NCI-H524 (cell line): Measurements from ENCODE around the gene POLR2J.
"Not testable (repeated sequence)": the region's sequence is repeated elsewhere in the genome, so short reads cannot be mapped to it uniquely, and the experiment has no call there.

Experiments
- DNase-seq, 2 experiments: peaks; one replicate each; lab custom pipeline; 2025; lab: John Stamatoyannopoulos, UW

POLR2J gene

DNA sequence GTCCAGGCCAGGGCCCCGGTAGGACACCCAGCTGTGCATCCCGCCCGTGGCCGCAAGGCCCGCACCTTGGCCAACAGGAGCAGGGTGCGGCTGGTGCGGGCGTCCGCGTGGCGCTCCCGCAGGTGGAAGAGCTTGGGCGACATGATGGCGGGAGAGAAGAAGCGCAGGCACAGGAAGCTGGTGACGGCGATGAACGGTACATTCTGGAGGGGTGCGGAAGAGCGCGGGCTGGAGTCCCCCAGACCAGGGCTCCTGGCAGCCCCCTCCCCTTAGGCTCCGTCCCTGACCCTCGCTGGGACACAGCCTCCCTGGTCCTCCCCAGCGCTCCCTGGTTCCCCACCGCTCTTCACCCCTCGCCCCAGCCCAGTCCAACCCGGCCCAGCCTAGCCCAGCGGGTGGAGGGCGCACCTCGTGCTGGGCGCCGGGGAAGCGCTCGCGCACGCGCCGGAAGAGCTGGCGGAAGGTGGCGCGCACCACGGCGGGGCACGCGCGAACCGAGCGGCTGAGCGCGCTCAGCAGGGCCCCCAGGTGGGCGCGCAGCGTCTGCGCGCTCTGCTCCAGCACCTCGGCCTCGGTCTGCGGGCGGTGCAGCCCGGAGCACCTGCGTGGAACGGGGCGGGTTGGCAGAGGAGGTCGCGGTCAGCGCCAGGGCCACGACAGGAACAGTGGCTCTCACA lies 15.9 kb upstream of the POLR2J start:
- not testable (repeated sequence) for DNase-seq

DNA sequence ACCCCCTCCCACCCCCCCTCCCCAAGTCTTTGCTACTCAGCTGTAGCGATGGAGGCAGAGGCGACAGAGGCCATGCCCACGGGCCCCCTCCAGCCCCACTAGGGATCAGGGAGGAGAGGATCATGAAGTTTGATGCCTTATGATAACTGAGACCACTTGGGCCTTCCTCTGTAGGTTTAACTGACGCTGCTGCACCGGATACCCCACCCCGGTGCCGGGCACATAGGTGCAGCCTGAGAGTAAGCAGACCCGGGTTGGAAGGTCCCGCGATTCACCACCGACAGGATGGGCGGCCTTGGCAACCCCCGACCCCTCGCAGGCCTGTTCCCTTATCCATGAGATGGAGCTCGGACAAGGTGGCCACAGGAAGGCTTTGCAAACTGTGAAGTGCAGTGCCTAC lies 15.3 kb upstream of the POLR2J start:
- not testable (repeated sequence) for DNase-seq

DNA sequence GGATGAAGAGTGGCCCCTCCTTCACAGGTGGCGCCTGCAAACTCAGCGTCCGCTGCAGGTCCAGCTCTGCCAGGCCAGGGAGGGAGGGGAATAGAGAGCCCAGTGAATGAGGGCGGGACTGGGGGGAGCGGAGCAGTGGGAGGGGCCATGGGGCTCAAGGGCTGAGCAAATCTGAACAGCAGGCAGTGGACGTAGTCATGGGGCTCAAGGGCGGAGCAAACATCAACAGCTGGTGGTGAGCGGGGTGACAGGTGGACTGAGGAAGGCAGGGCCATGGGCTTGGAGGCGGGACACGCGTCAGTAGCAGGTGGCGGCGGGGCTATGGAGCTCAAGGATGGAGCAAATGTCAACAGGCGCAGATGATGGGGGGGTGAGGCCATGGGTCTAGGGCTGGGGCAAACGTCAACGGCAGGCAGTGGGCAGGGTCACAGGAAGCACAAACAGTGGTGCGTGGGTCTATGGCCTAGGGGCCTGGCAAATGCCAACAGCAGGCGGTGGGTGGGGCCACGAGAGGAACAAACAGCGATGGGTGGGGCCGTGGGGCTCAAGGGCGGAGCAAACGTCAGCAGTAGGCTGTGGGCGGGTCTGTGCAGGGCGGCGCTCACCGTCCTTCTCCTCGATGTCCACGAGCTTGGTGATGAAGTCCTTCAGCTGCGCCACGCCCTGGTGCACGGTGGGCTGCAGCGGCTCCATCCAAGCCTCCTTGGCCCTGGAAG lies 14.7 kb upstream of the POLR2J start:
- DNase-seq: not testable (repeated sequence)

DNA sequence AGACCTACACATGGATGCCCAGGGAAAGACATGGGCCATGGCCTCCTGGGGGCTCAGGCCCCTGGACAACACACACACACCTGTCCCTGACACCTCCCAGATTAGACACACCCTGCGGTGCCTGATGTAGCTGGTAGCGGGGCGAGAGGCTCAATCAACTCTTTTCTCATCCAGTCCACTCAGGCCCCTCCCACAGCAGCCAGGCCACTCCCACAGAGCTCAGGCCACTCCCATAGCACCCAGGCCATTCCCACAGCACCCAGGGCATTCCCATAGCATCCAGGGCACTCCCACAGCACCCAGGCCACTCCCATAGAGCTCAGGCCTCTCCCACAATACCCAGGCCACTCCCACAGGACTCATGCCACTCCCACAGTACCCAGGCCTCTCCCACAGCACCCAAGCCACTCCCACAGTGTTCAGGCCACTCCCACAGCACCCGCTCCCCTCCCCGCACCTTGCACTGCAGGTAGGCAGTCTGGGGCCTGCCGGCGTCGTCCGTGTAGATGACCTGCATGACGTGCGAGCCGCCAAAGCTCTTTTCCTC lies 11.9 kb upstream of the POLR2J start:
- not testable (repeated sequence) for DNase-seq

DNA sequence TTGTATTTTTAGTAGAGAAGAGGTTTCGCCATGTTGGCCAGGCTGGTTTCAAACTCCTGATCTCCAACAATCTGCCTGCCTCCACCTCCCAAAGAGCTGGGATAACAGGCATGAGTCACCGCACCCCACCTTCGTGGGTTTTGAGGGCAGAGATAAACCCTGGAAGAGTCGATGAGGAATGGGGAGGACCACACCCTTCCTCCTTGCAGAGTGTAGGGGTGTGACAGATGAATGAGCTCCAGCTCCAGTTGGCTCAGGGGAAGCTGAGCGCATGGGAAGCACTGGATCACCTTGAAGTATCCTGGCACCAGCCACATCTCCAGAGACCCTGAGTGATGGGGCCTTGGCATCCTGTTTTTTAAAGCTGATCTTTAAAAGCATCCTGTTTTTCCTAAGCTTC lies 5.6 kb upstream of the POLR2J start:
- DNase-seq: not testable (repeated sequence)

DNA sequence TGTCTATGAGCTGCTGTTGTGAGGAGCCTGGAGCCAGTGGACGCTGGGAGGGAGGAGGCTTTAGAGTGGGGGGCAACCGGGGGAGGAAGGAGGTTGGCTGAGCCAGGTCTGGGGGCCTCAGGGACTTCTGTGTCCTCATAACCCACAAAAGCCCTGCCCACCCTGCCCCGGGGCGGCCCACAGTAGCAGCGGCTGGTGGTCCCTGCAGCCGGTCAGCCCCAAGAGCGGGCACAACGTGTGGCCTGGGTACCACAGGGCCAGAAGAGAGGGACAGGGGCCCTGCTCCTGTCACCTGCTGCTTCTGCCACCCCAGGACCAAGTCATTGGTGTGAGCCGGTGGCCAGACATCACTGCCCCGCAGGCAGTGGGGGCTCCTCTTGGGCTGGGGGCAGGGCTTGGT lies 3.2 kb upstream of the POLR2J start:
- not testable (repeated sequence) for DNase-seq

DNA sequence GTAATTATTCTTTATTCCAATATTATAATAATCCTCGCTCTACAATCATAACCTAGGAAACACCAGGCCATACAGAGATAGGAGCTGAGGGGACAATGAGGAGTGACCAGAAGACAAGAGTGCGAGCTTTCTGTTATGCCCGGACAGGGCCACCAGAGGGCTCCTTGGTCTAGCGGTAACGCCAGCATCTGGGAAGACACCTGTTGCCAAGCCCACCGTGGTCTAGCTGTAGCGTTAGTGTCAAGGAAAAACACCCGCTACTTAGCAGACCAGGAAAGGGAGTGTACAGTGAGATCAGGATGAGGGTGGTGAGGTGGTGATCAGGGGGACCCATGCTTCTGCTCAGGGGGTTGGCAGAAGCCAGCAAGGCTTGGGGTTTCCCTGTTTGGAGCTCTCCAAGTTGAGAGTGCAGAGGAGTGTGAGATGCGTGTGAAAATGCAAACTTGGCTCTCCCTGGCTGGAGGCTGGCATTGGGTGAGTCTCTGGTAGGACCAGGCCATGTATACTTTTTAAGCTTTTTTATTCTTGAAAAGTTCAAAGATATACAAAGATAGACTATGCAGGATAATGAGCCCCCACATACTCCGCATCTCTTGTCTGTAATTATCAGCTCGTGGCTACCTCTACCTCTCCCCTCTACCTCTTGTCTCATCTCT lies 1.4 kb upstream of the POLR2J start:
- DNase-seq: not testable (repeated sequence)

DNA sequence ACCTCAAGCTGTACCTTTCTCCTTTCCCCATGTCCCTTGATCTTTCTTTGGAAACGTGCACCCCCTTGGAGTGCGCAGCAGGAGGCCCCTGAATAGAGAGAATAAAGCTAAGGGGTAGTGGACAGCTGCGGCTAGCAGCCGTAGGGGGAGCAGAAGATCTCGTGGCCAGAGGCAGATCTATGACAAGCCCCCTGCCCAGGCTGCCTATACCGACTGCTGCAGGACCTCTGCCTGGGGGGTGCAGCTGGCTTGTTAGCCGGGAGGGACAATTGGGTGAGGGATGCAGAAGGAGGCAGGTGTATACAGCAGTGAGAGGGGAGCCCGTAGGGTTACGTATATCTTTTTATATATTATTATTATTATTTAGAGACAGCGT lies 475 bp upstream of the POLR2J start:
- DNase-seq: not testable (repeated sequence)

DNA sequence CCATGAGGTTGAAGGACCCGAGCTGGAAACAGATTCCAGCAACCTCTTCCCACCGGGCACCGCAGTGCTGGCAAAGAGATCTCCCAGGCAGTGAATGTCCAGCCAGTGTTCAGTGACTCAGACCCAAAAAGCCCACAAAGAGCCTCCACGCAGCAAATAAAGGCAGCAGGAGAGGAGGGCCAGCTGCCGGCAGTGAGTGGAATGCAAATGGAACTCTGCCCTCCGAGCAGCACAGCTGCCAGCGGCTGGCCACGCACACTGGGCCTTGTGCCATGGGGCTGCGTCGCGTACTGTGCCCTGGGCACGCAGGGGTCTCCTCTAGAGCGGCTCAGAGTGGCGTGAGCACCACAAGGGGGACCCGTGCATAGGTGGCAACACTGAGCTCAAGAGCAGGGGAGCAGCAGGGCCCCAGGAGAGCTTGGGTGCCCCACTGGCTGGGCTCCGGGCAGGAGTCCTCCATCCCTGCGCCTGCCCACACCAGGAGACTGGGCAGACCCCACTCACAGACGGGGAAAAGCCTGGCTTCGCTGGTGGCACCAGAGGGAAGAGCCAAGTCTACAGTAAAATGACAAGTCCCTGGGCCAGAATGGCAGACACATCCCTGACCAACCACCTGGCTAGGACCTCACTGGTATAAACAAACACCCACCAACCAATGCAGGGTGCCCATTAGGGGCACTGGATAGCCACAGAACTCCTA lies 3.8 kb downstream of the POLR2J start:
- DNase-seq: not testable (repeated sequence)

DNA sequence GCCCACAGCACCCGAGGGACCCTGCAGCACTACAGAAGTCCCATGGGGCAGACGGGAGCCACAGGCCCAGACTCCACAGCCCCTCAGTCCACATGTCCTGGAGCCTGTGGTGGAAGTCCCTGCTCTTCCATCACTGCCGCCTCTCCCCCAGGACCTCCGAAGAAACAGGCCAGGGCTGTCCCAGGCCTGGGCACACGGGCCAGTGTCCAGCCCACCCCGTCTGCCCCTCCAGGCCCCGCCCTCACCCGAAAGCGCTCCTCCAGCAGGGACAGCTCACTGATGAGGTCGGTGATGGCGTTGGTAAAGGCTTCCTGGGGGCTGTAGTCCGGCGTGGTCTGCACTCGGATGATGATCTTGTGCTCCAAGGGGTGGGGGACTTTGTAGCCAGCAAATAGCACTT lies 4.6 kb downstream of the POLR2J start:
- not testable (repeated sequence) for DNase-seq

DNA sequence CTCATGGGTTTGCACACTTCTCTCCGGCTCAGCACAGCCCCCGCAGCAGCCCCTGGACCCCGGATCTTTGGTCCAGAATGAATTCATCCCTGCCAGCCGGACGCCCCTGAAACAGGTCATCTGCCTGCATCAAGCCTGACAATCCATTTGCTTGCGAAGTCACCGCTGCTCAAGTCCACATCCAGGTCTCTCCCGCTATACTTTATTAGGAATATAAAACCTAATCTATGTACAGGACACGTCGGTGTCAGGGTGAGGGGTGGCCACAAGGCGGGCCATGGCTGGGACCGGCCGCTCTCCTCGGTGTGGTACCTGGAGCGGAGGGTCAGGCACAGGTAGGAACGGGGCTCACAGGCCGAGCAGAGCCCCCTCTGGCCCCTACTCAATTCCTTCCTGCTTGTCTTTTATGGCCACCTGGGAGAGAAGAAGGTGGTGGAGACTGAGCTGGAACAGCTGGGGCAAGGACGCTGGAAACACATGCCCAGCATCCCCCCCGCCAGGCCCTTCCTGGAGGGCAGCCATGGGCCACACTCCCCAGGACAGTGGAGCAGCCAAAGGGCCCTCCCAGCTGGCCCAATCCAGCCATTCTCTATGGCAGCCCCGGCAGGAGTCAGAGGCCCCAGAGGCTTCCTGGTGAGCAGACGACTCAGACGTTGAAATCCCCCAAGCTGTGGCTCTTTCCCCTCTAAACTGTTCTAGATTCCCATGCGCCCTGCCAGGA lies 5.3 kb downstream of the POLR2J start:
- no peak for DNase-seq

DNA sequence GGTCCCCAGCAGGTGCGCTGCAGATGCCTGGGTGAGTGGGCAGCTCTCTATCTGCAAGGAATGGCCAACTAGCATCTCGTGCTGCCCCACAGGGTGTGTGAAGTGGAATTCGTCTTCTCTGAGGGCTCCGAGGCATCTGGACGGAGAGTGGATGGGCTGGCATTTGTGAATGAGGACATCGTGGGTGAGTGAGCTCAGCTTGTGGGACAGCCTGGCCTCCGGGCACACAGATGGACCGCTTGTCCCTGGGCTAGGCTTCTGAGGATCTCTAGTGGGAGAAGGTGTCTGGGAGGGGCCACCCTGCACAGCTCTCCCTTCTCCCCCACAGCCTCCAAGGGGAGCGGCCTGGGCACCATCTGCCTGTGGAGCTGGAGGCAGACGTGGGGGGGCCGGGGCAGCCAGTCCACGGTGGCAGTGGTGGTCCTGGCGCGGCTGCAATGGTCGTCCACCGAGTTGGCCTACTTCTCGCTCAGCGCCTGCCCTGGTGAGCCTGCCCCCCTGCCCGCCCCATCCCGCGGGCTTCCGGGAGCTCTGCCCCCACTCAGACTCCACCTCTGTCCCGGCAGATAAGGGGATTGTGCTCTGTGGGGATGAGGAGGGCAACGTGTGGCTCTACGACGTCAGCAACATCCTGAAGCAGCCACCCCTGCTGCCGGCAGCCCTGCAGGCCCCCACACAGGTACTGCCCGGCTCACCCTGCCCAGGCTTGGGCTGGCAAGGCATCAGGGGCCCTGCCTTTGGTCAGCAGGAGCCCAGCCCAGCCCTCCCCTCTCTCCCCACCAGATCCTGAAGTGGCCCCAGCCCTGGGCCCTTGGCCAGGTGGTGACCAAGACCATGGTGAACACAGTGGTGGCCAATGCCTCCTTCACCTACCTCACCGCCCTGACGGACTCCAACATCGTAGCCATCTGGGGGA lies 6.3 kb downstream of the POLR2J start:
- no peak for DNase-seq

DNA sequence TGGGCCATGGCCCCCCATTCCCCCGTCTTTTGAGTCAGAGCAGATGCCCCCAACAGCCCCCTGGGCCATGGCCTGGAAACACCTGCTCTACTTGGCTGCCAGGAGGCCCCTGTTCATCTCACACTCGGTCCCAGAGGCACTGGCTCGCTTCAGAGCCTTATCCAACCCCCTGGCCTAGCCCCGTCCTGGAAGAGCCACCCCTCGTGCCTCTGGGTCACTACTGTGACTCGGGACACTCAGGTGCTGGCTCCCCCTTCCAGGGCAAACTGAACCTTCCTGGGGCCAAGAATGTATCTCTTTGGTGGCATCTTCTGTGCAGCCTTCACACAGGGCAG lies 7.0 kb downstream of the POLR2J start:
- DNase-seq: no peak

DNA sequence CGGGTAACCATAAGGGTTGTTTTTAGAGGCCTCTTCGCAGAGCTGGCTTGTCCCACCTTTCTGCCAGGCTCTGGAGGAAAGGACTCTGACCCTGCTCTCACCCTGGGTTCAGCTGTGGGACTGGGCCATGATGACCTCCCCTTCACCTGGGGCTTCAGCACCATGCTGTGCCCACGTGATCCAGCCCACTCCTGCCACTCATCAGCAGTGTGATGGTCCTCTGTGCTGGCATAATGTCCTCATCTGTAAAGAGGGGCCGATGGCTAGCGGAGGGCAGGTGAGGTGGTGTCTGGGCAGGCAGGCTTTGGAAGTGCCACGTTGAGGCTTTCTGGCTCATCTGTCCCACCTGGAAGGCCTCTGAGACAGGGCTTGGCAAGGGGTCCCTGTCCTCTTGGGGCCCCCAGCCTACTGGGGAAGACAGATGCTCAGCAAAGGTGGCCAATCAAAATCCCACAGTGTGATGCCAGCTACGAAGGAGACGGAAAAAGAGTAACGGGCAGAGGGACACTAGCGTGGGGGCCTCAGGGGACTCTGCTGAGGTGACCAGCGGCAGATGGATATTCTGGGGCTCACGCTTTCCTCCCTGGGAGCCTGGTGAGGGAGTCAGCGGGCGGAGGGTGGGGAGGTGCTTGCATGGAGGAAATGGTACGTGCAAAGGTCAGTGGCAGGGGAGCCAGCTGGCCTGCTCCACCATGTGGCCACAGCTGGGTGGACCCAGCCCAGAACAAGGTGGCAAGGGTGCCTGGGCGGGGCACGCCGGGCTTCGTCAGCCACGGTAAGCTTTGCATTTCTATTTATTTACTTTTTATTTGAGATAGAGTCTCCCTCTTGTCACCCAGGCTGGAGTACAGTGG lies 8.5 kb downstream of the POLR2J start:
- no peak for DNase-seq

DNA sequence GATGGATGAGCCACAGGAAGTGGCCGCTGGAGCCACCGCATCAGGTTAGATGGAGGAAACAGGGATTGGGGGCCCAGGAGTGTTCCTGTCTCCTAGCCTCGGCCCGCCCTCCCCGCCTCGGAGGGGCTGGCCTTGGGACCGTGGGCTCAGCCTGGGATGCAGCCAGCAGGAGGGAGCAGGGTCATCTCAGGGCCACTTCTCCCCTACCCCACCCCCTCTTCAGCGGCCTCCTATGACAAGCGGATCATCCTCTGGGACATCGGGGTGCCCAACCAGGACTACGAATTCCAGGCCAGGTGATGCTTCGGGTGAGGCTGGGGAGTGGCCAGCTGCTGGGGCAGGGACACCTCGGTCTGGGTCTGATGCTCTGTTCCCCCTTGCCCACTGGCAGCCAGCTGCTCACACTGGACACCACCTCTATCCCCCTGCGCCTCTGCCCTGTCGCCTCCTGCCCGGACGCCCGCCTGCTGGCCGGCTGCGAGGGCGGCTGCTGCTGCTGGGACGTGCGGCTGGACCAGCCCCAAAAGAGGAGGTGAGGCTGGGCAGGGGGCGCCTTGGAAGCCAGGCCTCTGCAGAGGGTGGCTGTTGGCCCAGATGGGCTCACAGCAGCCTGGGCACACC lies 9.3 kb downstream of the POLR2J start:
- DNase-seq: no peak

DNA sequence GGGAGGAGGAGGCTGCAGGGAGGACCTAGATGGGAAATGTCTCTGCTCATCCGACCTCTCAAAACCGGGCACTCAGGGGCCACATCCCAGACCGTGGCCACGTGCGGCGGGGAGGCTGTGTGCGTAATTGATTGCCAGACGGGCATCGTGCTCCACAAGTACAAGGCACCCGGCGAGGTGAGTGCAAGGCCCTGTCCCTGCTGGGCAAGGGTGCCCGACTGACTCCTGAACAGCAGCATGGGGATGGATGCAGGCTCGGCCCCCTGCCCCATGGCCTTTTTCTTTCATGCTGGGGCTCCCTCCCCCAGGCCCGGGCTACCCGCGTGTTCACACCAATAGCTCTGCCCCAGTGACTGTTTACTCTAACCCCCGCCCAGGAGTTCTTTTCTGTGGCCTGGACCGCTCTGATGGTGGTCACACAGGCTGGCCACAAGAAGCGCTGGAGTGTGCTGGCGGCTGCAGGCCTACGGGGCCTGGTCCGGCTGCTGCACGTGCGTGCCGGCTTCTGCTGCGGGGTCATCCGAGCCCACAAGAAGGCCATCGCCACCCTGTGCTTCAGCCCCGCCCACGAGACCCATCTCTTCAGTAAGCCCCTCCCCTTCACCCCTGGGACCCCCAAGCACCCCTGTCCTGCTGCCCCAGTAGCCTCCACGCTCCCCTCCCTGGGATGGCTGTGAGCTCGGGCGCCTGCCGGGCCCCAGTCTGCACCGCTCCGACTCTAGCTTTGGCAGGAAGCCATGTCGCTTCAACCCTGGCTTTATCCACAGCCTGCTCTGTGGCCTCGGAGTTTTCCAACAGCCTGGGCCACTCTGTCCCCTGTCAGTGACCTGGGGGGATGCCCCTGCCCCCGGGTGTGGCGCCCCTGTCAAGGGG lies 10.0 kb downstream of the POLR2J start:
- DNase-seq: no peak

DNA sequence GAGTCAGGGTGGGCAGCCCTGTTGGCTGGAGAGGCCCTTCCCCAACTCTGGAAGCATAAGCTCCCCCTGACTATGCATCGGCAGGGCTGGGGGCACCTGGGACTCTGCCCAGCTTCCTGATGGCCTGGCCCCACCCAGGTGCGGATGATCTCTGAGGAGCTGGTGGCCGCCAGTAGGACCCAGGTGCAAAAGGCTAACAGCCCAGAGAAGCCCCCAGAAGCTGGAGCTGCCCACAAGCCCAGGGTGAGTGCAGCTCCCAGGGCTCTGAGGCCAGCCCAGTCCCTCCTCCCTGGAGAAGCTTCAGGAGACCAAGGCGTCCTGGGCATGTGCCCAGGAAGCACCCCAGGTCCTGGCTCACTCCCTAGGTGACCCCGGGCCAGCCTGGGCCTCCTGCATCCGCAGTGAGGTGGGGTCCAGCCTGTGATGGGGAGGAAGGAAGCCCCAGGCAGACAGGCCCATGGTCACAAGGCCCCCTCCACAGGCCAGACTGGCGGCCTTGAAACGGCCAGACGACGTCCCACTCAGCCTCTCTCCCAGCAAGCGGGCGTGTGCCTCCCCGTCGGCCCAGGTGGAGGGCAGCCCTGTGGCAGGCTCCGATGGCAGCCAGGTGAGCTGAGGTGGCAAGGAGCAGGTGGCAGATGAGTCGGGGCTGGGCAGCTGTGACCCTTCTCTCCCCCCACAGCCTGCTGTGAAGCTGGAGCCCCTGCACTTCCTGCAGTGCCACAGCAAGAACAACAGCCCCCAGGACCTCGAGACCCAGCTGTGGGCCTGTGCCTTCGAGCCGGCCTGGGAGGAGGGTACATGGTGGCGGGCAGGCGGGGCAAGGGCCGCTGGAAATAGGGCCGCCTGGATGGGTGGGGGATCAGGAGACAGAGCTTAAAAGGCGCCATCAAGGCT lies 10.9 kb downstream of the POLR2J start:
- no peak for DNase-seq
